Measurements from ENCODE around the gene AGR2. TPM values are rescaled to one million over a fixed set of nuclear protein-coding genes. Genes with fewer than 3 reads are reported as not detected.

Gene AGR2
- total and polyA plus RNA-seq, 2 of the 4 experiments (the other 2 are of a cell fraction), result not detected

- Histone ChIP-seq H2BK120ac (ENCODE audit: low read depth, low read length) (no peak overlapping the region), H3K4me3 (ENCODE audit: insufficient read depth, low read depth, low read length) (no peak overlapping the region), H2BK5ac (ENCODE audit: low read depth, low read length, poor library complexity, severe bottlenecking) (no peak overlapping the region), H3K4ac (ENCODE audit: low read depth, low read length) (no peak overlapping the region), H4K20me1 (ENCODE audit: insufficient read depth, low read length) (no peaks in the 10 kb centered on the region), H3K9ac (ENCODE audit: low read depth, low read length) (no peak overlapping the region), H3K27ac (ENCODE audit: insufficient read depth, low read length) (no peak overlapping the region), H2AFZ (replicated peaks; ENCODE audit: low read length, poor library complexity) (no peak overlapping the region), H3K9me1 (ENCODE audit: insufficient read depth, low read length) (no peaks in the 10 kb centered on the region), H2AK5ac (ENCODE audit: low read depth, low read length) (no peak overlapping the region), H3K79me1 (ENCODE audit: low read depth in 1 of 2, low read length in 2 of 2) (no peaks in the 10 kb centered on the region), H3K27me3 (ENCODE audit: control insufficient read depth, insufficient read depth, low read length) (no peaks in the 10 kb centered on the region), H3K4me2 (ENCODE audit: low read depth, low read length) (no peak overlapping the region), H2BK15ac (ENCODE audit: low read depth, low read length) (no peak overlapping the region), H4K8ac (ENCODE audit: low read depth in 2 of 2, low read length in 2 of 2) (no peak overlapping the region), H2BK20ac (ENCODE audit: low read depth, low read length) (no peak overlapping the region), H2AK9ac (replicated peaks; ENCODE audit: low read depth, low read length, poor library complexity) (no peak overlapping the region), H3K14ac (replicated peaks; ENCODE audit: low read depth, low read length) (no peak overlapping the region; the same call in 1 of the 2 replicates), H4K91ac (ENCODE audit: insufficient read depth, low read depth, low read length) (no peak overlapping the region), H3K9me3 (ENCODE audit: control insufficient read depth, insufficient read depth, low read length) (no peaks in the 10 kb centered on the region), H3K56ac (ENCODE audit: extremely low read depth, insufficient read depth, low read length) (no peak overlapping the region), H3K23ac (ENCODE audit: low read depth, low read length) (no peak overlapping the region), H4K5ac (ENCODE audit: low read depth, low read length) (no peak overlapping the region), H3K18ac (ENCODE audit: low read depth, low read length) (no peak overlapping the region), H3K4me1 (ENCODE audit: control insufficient read depth, insufficient read depth, low read length) (no peaks in the 10 kb centered on the region), H3K36me3 (ENCODE audit: control insufficient read depth, insufficient read depth, low read length) (no peaks in the 10 kb centered on the region)
- DNase-seq (no peak), ATAC-seq (ENCODE audit: low read depth) (no peak)
- CTCF ChIA-PET, result interaction anchor here (1.8 kb wide), 1 partner anchor 27 kb away, joined by 6 read pairs; no protein-coding TSS in a partner anchor
- POLR2A ChIA-PET (ENCODE audit: unreplicated experiment), result no interaction called here
- in situ Hi-C loops (cut with MboI; ENCODE audit: low sequenced_read_pairs), result no loop called here
- BruUV-seq (replicated peaks), result no TSS peak
- dilution Hi-C loops (cut with HindIII; ENCODE audit: low sequenced_read_pairs, unreplicated experiment), result no loop called here
- intact Hi-C loops (cut with micrococcal nuclease), result no loop called here
- TF ChIP-seq CHD1 (IDR thresholded peaks at IDR 0.05; ENCODE audit: low read depth, low read length) (no peak), SMC3 (IDR thresholded peaks at IDR 0.05; ENCODE audit: low read depth, low read length) (no peak), CTCF (conservative IDR thresholded peaks at IDR 0.05; ENCODE audit: low read depth, low read length) (no peak), ELK1 (IDR thresholded peaks at IDR 0.05; ENCODE audit: borderline replicate concordance, low read depth, low read length) (no peak), MXI1 (IDR thresholded peaks at IDR 0.05; ENCODE audit: borderline replicate concordance, low read depth, low read length) (no peak), BHLHE40 (IDR thresholded peaks at IDR 0.05; ENCODE audit: low read depth, low read length) (no peak), RFX5 (IDR thresholded peaks at IDR 0.05; ENCODE audit: low read depth, low read length) (no peak), POLR2A (IDR thresholded peaks at IDR 0.05; ENCODE audit: low read depth, low read length) (no peak), MAZ (IDR thresholded peaks at IDR 0.05; ENCODE audit: borderline replicate concordance, low read depth, low read length) (no peak), USF2 (IDR thresholded peaks at IDR 0.05; ENCODE audit: low read depth, low read length) (no peak), NFE2L2 (IDR thresholded peaks at IDR 0.05; ENCODE audit: low read depth, low read length) (no peak), RAD21 (IDR thresholded peaks at IDR 0.05; ENCODE audit: low read length) (no peak), RCOR1 (IDR thresholded peaks at IDR 0.05; ENCODE audit: insufficient replicate concordance, low read length) (no peak), FOS (IDR thresholded peaks at IDR 0.05; ENCODE audit: low read depth, low read length) (no peak), MAFK (IDR thresholded peaks at IDR 0.05; ENCODE audit: low read depth, low read length) (no peak), CEBPB (IDR thresholded peaks at IDR 0.05; ENCODE audit: low read depth, low read length) (no peak)
- WGBS, 2 experiments (ENCODE audit: extremely low coverage in 2 of 2, insufficient read length in 1 of 2), result no CpG with 5 or more reads among the region's 2 CpGs
Observed at GRCh38 chr7:16773884-16774283, 30.9 kb downstream of the AGR2 start.
